Posterior cingulate gyrus (tissue), 11 donors: Measurements from ENCODE around the gene EGLN1.
"Not testable (repeated sequence)": the region's sequence is repeated elsewhere in the genome, so short reads cannot be mapped to it uniquely, and the experiment has no call there.

Source experiments
- DNase-seq, 10 donors: peaks; one replicate each; pipeline versions ENCODE4 v3.0.0 to v3.0.0-alpha.2; 2020 to 2021; ENCODE audit warnings: mixed read lengths in 3 of 10
- intact Hi-C: fragments of 100-400 bp; cut with DNase I; formaldehyde crosslinking; loops from one replicate; pipeline ENCODE4 v1.15.1; 2023

The EGLN1 gene

GRCh38 chr1:231374394-231374793 lies 47.7 kb downstream of the EGLN1 start:
- intact Hi-C loops: no loop called here
- no peak for DNase-seq

DNA sequence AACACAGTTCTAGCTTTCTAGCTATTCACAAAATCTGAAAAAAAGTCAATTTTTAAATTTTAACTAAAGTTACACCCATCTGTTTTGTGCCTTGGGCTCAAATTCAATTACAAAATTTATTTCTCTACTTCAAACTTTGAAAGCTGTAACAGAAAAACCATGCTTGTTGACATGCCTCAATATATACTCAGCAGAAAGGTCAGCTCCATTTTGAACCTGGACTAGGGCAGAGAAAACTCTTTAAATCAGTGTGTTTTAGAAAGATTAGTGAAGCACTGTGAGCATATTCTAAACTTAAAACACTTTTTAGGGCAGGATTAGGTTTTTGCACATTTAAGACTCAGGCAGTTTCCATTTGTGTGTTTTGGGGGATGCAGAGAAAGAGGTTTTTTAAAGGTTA lies 49.6 kb downstream of the EGLN1 start:
- DNase-seq: no peak
- intact Hi-C loops: no loop called here

GRCh38 chr1:231369282-231369681 lies 52.8 kb downstream of the EGLN1 start:
- peak in 2 of 10 donors; percentile 17 to 44 for DNase-seq
- intact Hi-C loops: loop anchor here (10.0 kb wide), 1 partner anchor 156 kb away; the partner anchor contains the start of gene TSNAX

GRCh38 chr1:231364192-231364591 lies 57.9 kb downstream of the EGLN1 start:
- intact Hi-C loops: loop anchor here (10.0 kb wide), 1 partner anchor 161 kb away; the partner anchor contains the start of gene TSNAX
- no peak for DNase-seq

DNA sequence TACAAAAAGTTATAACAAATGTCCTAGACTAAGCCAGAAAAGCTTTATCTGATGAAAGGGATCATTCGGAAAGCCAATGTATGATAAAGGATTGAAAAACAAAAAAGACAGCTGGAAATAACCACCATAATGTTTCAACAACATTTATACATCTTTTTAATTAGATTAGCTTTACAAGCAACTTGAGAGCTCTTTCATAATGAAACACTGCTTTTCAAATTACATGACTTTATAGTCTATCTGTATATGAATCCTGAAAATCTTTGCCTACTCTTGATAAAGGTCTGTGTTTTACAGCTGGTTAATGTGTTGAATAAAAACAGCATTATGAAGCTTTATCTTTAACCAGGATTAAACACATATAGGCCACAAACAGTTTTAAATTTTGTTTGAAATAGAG lies 58.5 kb downstream of the EGLN1 start:
- intact Hi-C loops: loop anchor here (10.0 kb wide), 1 partner anchor 161 kb away; the partner anchor contains the start of gene TSNAX
- no peak for DNase-seq

GRCh38 chr1:231362325-231362724 lies 59.8 kb downstream of the EGLN1 start:
- intact Hi-C loops: loop anchor here (10.0 kb wide), 1 partner anchor 162 kb away; the partner anchor contains the start of gene TSNAX
- no peak for DNase-seq

- no peak for DNase-seq
- intact Hi-C loops: no loop called here
Observed at GRCh38 chr1:231359113-231359512, 63.0 kb downstream of the EGLN1 start.

DNA sequence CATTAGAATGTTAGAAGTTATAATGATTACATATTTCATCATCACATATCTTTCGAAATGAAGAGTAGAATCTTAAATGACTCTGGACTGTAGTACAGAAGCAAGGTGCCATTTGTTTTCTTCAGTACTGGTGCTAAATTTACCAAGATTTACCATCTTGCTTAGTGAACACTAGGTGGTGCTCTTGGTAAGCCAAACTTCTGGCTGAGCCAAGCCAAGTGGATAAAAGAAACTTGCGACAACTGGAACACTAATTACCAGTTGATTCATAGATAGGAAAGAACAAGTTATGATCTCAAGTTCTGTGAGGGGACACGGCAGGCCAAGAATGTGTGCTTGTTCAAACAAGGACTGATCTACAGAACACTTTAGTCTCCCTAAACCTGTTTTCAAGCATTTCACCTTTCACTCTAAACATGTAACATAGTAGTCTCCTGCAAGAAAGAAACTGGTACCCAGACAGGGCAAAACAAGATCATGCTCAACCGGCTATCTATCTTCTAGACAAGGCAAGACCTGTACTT lies 64.2 kb downstream of the EGLN1 start:
- intact Hi-C loops: loop anchor here (1.0 kb wide), 1 partner anchor 232 kb away; no protein-coding TSS in a partner anchor
- DNase-seq: peak in 2 of 10 donors; percentile 18 to 27

- no peak for DNase-seq
- intact Hi-C loops: loop anchor here (1.0 kb wide), 1 partner anchor 233 kb away; no protein-coding TSS in a partner anchor
Observed at GRCh38 chr1:231357187-231357772, 64.8 kb downstream of the EGLN1 start.

DNA sequence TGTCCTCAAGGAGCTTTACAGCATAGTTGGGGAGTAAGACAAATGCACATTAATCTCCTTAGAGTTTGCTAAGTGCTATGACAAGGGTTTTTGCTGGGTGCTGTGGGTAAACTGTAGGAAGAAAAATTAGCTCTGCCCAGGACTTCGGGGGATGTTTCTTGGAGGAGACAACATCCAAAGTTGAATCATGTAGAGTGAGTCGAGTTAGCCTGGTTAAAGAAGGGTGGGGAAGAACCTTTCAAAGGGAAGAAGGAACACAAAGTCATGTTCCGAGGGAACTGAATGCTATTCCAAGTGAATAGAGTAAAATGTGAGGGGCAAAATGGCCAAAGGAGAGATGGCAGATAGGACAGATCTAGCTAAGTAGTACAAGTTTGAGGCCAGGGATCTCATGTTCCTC lies 66.9 kb downstream of the EGLN1 start:
- DNase-seq: no peak
- intact Hi-C loops: no loop called here

- no peak for DNase-seq
- intact Hi-C loops: no loop called here
Observed at GRCh38 chr1:231354330-231355020, 67.6 kb downstream of the EGLN1 start.

DNA sequence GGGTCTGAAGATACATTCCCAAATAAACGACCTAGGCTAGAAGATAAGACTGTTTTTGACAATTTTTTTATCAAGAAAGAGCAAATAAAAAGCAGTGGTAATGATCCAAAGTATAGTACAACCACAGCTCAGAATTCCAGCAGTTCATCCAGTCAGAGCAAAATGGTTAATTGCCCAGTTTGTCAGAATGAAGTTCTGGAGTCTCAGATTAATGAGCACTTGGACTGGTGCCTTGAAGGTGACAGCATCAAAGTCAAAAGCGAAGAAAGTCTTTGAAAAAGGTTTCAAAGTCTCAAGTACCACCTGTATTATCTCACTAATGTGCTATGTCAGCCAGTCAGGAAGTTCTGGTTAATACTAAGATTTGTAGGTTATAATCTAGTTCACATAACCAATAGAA lies 69.0 kb downstream of the EGLN1 start:
- intact Hi-C loops: no loop called here
- no peak for DNase-seq

GRCh38 chr1:231351816-231352215 lies 70.3 kb downstream of the EGLN1 start:
- DNase-seq: no peak
- intact Hi-C loops: no loop called here

- DNase-seq, intact Hi-C loops: not testable (repeated sequence)
Observed at GRCh38 chr1:231348856-231349255, 73.2 kb downstream of the EGLN1 start.

GRCh38 chr1:231348442-231348841 lies 73.6 kb downstream of the EGLN1 start:
- intact Hi-C loops: no loop called here
- DNase-seq: no peak

- intact Hi-C loops: no loop called here
- DNase-seq: no peak
Observed at GRCh38 chr1:231347961-231348360, 74.1 kb downstream of the EGLN1 start.

- intact Hi-C loops: no loop called here
- no peak for DNase-seq
Observed at GRCh38 chr1:231340328-231341013, 81.6 kb downstream of the EGLN1 start.

- DNase-seq: peak in 1 of 10 donors; percentile 88
- intact Hi-C loops: loop anchor here (1.0 to 5.0 kb wide), 2 partner anchors 96 to 190 kb away; partner anchors contain the start of genes GNPAT and TSNAX
Observed at GRCh38 chr1:231338270-231339128, 83.6 kb downstream of the EGLN1 start, which contains the start of gene SPRTN. SPRTN (plus strand) TSS chr1:231338293; CDS start chr1:231338384, 91 bp downstream.

GRCh38 chr1:231337472-231338269 lies 84.4 kb downstream of the EGLN1 start, which contains the start of gene EXOC8:
EXOC8 (minus strand) TSS chr1:231337852; CDS start chr1:231337745, 107 bp downstream.
- DNase-seq: peak; percentile 89 to 99 (median 94)
- intact Hi-C loops: loop anchor here (1.0 to 5.0 kb wide), 3 partner anchors 83 to 191 kb away; partner anchors contain the start of genes GNPAT and TSNAX
